IPS DF 4.7 (cell line): Measurements from ENCODE around the gene ASPA.

ENCODE experiments used
- DNase-seq: peaks from one replicate; pipeline ENCODE4 v3.0.0-alpha.2; 2013; ENCODE audit warnings: low spot score; ENCODE audit errors: extremely low read depth

The ASPA gene

GRCh38 chr17:3533752-3534151 is 58.0 kb downstream of the ASPA start:
- DNase-seq: no peak

GRCh38 chr17:3534881-3535252 is 59.1 kb downstream of the ASPA start:
- DNase-seq: no peak

GRCh38 chr17:3535253-3535995 is 59.6 kb downstream of the ASPA start:
- no peak for DNase-seq

- no peak for DNase-seq
These were observed 60.9 kb downstream of the ASPA start for GRCh38 chr17:3536716-3537115.

- DNase-seq: no peak
These were observed 64.2 kb downstream of the ASPA start for GRCh38 chr17:3539881-3540540.

GRCh38 chr17:3542410-3543088 is 66.8 kb downstream of the ASPA start:
- no peak for DNase-seq

GRCh38 chr17:3543453-3543852 is 67.7 kb downstream of the ASPA start:
- DNase-seq: no peak

- no peak for DNase-seq
These were observed 68.6 kb downstream of the ASPA start for GRCh38 chr17:3544365-3544764.

- no peak for DNase-seq
These were observed 69.4 kb downstream of the ASPA start for GRCh38 chr17:3545151-3545550.

- no peak for DNase-seq
These were observed 70.7 kb downstream of the ASPA start for GRCh38 chr17:3546521-3546920.

GRCh38 chr17:3546997-3547396 is 71.2 kb downstream of the ASPA start:
- DNase-seq: no peak

GRCh38 chr17:3547628-3548027 is 71.8 kb downstream of the ASPA start:
- no peak for DNase-seq

GRCh38 chr17:3549610-3550162 is 73.9 kb downstream of the ASPA start:
- DNase-seq: no peak

- DNase-seq: no peak
These were observed 75.4 kb downstream of the ASPA start for GRCh38 chr17:3551189-3551588.

GRCh38 chr17:3552916-3553315 is 77.1 kb downstream of the ASPA start:
- no peak for DNase-seq
